ENCODE results near the gene USP7. TPM values are rescaled to one million over a fixed set of nuclear protein-coding genes. Genes with fewer than 3 reads are reported as not detected.

USP7 gene
- total and polyA plus RNA-seq, 10 of the 15 experiments (the other 5 are each of a cell fraction or from before 2014, with no cell fraction given): 16.2 to 133 (median 60.5) TPM

GRCh38 chr16:8962393-8963009 is 1.2 kb downstream of the USP7 start (continued):
- TF ChIP-seq E2F8 (IDR thresholded peaks at IDR 0.05; ENCODE audit: low read depth, partially characterized antibody): no peak
- TF ChIP-seq, protein P1, sequence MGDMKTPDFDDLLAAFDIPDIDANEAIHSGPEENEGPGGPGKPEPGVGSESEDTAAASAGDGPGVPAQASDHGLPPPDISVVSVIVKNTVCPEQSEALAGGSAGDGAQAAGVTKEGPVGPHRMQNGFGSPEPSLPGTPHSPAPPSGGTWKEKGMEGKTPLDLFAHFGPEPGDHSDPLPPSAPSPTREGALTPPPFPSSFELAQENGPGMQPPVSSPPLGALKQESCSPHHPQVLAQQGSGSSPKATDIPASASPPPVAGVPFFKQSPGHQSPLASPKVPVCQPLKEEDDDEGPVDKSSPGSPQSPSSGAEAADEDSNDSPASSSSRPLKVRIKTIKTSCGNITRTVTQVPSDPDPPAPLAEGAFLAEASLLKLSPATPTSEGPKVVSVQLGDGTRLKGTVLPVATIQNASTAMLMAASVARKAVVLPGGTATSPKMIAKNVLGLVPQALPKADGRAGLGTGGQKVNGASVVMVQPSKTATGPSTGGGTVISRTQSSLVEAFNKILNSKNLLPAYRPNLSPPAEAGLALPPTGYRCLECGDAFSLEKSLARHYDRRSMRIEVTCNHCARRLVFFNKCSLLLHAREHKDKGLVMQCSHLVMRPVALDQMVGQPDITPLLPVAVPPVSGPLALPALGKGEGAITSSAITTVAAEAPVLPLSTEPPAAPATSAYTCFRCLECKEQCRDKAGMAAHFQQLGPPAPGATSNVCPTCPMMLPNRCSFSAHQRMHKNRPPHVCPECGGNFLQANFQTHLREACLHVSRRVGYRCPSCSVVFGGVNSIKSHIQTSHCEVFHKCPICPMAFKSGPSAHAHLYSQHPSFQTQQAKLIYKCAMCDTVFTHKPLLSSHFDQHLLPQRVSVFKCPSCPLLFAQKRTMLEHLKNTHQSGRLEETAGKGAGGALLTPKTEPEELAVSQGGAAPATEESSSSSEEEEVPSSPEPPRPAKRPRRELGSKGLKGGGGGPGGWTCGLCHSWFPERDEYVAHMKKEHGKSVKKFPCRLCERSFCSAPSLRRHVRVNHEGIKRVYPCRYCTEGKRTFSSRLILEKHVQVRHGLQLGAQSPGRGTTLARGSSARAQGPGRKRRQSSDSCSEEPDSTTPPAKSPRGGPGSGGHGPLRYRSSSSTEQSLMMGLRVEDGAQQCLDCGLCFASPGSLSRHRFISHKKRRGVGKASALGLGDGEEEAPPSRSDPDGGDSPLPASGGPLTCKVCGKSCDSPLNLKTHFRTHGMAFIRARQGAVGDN (IDR thresholded peaks at IDR 0.05): no peak
- peak; percentile 69 for TF ChIP-seq POLR2A (IDR thresholded peaks at IDR 0.05; ENCODE audit: low read depth, low read length)
- TF ChIP-seq MXI1 (IDR thresholded peaks at IDR 0.05; ENCODE audit: low read depth, low read length): peak; percentile 58
- peak in 1 of 2 experiments; percentile 4; a peak in 1 of 4 replicates for TF ChIP-seq BHLHE40 (IDR thresholded peaks at IDR 0.05; ENCODE audit: borderline replicate concordance in 1 of 2, low read depth in 2 of 2, low read length in 1 of 2)
- TF ChIP-seq RCOR1 (conservative IDR thresholded peaks at IDR 0.05; ENCODE audit: low read depth, low read length): no peak
- TF ChIP-seq MYC (IDR thresholded peaks at IDR 0.05; ENCODE audit: insufficient read depth, insufficient read length, insufficient replicate concordance, low read length, severe bottlenecking): no peak
- no peak for TF ChIP-seq RUNX3 (IDR thresholded peaks at IDR 0.05; ENCODE audit: low read length)
- no peak for TF ChIP-seq NFXL1 (IDR thresholded peaks at IDR 0.05; ENCODE audit: borderline replicate concordance)
- TF ChIP-seq, protein P2, sequence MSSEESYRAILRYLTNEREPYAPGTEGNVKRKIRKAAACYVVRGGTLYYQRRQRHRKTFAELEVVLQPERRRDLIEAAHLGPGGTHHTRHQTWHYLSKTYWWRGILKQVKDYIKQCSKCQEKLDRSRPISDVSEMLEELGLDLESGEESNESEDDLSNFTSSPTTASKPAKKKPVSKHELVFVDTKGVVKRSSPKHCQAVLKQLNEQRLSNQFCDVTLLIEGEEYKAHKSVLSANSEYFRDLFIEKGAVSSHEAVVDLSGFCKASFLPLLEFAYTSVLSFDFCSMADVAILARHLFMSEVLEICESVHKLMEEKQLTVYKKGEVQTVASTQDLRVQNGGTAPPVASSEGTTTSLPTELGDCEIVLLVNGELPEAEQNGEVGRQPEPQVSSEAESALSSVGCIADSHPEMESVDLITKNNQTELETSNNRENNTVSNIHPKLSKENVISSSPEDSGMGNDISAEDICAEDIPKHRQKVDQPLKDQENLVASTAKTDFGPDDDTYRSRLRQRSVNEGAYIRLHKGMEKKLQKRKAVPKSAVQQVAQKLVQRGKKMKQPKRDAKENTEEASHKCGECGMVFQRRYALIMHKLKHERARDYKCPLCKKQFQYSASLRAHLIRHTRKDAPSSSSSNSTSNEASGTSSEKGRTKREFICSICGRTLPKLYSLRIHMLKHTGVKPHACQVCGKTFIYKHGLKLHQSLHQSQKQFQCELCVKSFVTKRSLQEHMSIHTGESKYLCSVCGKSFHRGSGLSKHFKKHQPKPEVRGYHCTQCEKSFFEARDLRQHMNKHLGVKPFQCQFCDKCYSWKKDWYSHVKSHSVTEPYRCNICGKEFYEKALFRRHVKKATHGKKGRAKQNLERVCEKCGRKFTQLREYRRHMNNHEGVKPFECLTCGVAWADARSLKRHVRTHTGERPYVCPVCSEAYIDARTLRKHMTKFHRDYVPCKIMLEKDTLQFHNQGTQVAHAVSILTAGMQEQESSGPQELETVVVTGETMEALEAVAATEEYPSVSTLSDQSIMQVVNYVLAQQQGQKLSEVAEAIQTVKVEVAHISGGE (CRISPR knock-in tag; IDR thresholded peaks at IDR 0.05): no peak
- peak; percentile 54; the same call in 1 of the 2 replicates for TF ChIP-seq NR2F1 (conservative IDR thresholded peaks at IDR 0.05)
- no peak for TF ChIP-seq SP1 (IDR thresholded peaks at IDR 0.05; ENCODE audit: low read depth, low read length)
- no peak for TF ChIP-seq ZZZ3 (IDR thresholded peaks at IDR 0.05; ENCODE audit: control insufficient read depth, insufficient read length, low read depth)
- TF ChIP-seq SREBF1 (IDR thresholded peaks at IDR 0.05; ENCODE audit: low read length): no peak
- peak; percentile 72 for TF ChIP-seq DPF2 (IDR thresholded peaks at IDR 0.05)
- TF ChIP-seq USF1 (IDR thresholded peaks at IDR 0.05; ENCODE audit: borderline replicate concordance, extremely low read length, insufficient read depth, low read depth, low read length): no peak
- TF ChIP-seq HDGF (IDR thresholded peaks at IDR 0.05): no peak
- TF ChIP-seq, protein P3, sequence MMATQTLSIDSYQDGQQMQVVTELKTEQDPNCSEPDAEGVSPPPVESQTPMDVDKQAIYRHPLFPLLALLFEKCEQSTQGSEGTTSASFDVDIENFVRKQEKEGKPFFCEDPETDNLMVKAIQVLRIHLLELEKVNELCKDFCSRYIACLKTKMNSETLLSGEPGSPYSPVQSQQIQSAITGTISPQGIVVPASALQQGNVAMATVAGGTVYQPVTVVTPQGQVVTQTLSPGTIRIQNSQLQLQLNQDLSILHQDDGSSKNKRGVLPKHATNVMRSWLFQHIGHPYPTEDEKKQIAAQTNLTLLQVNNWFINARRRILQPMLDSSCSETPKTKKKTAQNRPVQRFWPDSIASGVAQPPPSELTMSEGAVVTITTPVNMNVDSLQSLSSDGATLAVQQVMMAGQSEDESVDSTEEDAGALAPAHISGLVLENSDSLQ (IDR thresholded peaks at IDR 0.05): no peak

Measured in GM12878 (cell line).